NCI-H2227 (cell line): Measurements from ENCODE around the gene LDLRAD3.
A peak's percentile ranks its signal among the peaks of the same experiment; 100 is the strongest.
"Not testable (repeated sequence)": the region's sequence is repeated elsewhere in the genome, so short reads cannot be mapped to it uniquely, and the experiment has no call there.

Experiments
- DNase-seq: peaks from one replicate; lab custom pipeline; 2025; ENCODE audit not compliant: unreplicated experiment; lab: John Stamatoyannopoulos, UW

LDLRAD3 gene

GRCh38 chr11:35986947-35987346 is 43.1 kb downstream of the LDLRAD3 start:
- DNase-seq, result no peak

- no peak for DNase-seq
Measured at GRCh38 chr11:35990170-35990569, 46.3 kb downstream of the LDLRAD3 start.

GRCh38 chr11:35990816-35991215 is 47.0 kb downstream of the LDLRAD3 start:
- no peak for DNase-seq

GRCh38 chr11:35992548-35992947 is 48.7 kb downstream of the LDLRAD3 start:
- DNase-seq, result no peak

GRCh38 chr11:35994421-35994820 is 50.6 kb downstream of the LDLRAD3 start:
- no peak for DNase-seq

GRCh38 chr11:35995681-35996271 is 51.9 kb downstream of the LDLRAD3 start:
- DNase-seq, result no peak

- no peak for DNase-seq
Measured at GRCh38 chr11:35997902-35998520, 54.1 kb downstream of the LDLRAD3 start.

- DNase-seq, result peak; percentile 75
Measured at GRCh38 chr11:35998634-35999033, 54.8 kb downstream of the LDLRAD3 start.

- no peak for DNase-seq
Measured at GRCh38 chr11:36000616-36001190, 56.8 kb downstream of the LDLRAD3 start.

GRCh38 chr11:36002196-36002595 is 58.3 kb downstream of the LDLRAD3 start:
- DNase-seq, result no peak

GRCh38 chr11:36002796-36003195 is 58.9 kb downstream of the LDLRAD3 start:
- no peak for DNase-seq

- no peak for DNase-seq
Measured at GRCh38 chr11:36006556-36006955, 62.7 kb downstream of the LDLRAD3 start.

GRCh38 chr11:36007127-36007655 is 63.3 kb downstream of the LDLRAD3 start:
- peak; percentile 61 for DNase-seq

GRCh38 chr11:36008584-36008983 is 64.7 kb downstream of the LDLRAD3 start:
- no peak for DNase-seq

GRCh38 chr11:36009473-36009872 is 65.6 kb downstream of the LDLRAD3 start:
- no peak for DNase-seq

- no peak for DNase-seq
Measured at GRCh38 chr11:36010010-36010740, 66.3 kb downstream of the LDLRAD3 start.

- no peak for DNase-seq
Measured at GRCh38 chr11:36011574-36011973, 67.7 kb downstream of the LDLRAD3 start.

- no peak for DNase-seq
Measured at GRCh38 chr11:36012455-36012854, 68.6 kb downstream of the LDLRAD3 start.

GRCh38 chr11:36012979-36013378 is 69.1 kb downstream of the LDLRAD3 start:
- no peak for DNase-seq

- DNase-seq, result not testable (repeated sequence)
Measured at GRCh38 chr11:36013446-36013845, 69.6 kb downstream of the LDLRAD3 start.

GRCh38 chr11:36013950-36014897 is 70.4 kb downstream of the LDLRAD3 start:
- no peak for DNase-seq
